ENCODE data around the gene GTF3C5.
"Not testable (repeated sequence)": the region's sequence is repeated elsewhere in the genome, so short reads cannot be mapped to it uniquely, and the experiment has no call there.

The GTF3C5 gene

DNA sequence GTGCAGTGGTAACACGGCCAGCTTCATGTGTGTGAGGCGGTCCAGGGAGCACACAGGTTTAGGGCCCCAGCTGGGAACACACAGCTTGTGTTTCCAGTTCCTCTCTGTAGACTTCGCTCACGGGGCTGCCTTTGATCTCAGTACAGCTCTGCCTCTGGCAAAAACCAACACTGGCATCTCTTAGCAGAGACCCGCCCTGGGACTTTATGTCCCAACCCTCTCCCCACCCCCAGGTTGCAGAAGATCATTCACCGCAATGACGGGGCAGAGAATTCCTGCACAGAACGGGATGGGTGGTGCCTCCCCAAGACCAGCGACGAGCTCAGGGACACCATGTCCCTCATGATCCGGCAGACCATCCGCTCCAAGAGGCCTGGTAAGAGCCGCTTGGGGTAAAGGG lies 25.7 kb downstream of the GTF3C5 start:
- DNase-seq, result no peak

DNA sequence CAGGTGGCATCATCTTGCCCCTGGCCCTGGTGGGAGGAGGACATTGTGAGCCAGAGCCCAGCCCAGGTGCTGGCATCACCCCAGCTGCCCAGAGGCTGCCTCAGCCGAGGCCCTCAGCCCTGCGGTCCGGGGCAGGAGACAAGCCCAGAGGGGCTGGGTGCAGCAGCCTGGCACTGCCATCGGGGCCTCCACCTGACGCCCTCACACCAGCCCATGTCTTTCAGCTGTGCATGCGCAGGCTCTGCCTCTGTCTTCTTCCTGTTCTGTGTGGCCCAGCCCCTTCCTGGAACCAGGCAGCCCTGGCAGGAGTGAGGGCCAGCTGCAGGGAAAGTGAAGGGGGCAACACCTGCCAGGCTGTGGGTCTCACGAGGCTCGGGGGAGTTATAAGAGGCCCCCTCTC lies 26.2 kb downstream of the GTF3C5 start:
- DNase-seq, result no peak

DNA sequence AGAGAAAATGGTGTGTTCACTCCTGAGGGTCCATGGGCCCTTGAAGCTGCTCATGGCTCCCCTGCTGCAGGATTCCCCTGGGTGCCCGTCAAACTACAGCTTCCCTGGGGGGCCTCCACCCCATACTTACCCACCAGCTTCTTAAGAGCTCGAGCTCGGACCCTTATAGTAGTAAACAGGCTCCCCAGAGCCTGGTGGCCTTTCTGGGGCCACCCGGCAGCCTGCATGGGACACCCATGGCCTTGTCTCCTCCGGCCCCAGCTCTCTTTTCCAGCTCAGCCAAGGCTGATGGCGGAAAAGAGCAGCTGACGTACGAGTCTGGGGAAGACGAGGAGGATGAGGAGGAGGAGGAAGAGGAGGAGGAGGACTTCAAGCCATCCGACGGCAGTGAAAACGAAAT lies 26.8 kb downstream of the GTF3C5 start:
- no peak for DNase-seq

DNA sequence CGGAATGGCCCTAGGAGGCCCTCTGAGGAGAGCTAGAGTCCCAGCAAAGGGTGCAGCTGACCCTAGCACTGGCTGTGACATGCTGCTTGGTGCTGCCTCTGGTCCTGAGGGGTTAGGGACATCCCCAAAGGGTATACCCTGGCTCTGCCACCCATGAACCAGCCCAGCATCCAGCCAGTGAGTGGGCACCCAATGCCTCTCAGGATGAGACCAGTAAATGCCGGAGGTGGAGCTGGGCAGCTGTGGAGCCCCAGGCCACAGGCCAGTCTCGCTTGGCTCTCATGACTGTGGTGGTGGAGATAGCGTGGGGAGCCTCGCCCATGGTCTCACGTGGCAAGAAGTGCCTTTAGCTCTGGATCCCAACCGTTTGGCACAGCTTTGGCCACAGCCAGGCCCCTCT lies 27.3 kb downstream of the GTF3C5 start:
- DNase-seq, result no peak

DNA sequence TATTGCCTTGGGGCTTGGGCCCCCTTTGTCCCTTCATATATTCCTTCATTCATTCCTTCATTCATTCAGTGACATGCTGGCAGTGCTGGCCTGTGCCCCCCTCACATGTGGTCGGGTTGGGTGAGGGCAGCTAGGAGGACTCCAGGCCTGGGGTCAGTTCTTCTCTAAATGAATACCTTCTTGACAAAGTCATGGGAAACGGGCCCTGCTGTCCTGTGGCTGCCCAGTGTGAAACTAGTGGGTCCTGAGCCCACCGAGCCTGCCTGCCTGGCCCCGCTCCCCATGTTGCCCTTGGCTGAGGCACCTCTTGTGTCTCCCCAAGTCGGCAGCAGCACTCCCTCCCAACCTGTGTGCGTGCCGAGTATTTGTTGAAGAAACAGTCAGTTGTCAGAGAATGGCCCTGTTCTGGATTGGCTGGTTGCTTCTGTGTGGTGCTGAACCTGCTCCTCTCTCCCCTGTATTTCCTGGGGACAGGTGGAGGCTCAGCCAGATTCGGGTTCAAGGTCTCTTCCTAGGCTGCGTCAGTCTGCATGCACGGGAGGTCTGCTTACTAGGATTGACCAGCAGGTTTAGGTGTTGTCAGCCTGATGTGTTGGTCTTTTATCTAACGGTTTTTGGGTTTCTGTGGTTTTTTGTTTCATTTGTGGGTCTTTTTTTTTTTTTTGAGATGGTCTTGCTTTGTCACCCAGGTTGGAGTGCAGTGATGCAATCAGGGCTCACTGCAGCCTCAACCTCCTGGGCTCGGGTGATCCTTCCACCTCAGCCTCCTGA lies 27.9 kb downstream of the GTF3C5 start:
- no peak for DNase-seq

DNA sequence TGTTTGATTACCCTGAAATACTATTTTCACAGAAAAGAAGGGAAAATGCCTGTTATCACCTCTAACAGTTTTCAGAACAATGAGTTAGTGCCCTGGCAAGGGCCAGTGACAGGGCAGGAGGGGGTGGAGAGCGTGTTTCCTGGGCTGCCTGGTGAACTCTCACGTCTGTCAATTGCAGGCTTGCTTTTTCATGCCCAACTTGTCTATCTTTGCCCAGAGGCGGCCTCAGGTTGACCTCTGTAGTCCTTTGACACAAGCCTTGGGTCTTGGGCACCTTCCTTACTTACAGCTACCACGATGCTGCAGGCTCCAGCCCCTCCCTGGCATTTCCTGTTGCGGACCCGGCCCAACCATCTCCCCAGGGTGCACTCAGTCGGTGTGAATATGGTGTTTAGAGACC lies 28.8 kb downstream of the GTF3C5 start:
- DNase-seq, result no peak

DNA sequence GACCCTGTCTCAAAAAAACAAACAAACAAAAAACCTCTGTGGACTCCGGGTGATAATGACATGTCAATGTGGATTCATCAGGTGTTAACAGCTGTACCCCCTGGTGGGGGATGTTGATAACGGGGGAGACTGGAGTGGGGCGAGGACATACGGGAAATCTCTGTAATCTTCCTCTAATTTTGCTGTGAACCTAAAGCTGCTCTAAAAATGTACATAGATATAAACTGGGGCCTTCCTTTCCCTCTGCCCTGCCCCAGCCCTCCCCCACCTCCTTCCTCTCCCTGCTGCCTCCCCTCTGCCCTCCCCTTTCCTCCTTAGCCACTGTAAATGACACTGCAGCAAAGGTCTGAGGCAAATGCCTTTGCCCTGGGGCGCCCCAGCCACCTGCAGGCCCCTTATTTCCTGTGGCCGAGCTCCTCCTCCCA lies 29.6 kb downstream of the GTF3C5 start:
- peak; percentile 19 for DNase-seq

DNA sequence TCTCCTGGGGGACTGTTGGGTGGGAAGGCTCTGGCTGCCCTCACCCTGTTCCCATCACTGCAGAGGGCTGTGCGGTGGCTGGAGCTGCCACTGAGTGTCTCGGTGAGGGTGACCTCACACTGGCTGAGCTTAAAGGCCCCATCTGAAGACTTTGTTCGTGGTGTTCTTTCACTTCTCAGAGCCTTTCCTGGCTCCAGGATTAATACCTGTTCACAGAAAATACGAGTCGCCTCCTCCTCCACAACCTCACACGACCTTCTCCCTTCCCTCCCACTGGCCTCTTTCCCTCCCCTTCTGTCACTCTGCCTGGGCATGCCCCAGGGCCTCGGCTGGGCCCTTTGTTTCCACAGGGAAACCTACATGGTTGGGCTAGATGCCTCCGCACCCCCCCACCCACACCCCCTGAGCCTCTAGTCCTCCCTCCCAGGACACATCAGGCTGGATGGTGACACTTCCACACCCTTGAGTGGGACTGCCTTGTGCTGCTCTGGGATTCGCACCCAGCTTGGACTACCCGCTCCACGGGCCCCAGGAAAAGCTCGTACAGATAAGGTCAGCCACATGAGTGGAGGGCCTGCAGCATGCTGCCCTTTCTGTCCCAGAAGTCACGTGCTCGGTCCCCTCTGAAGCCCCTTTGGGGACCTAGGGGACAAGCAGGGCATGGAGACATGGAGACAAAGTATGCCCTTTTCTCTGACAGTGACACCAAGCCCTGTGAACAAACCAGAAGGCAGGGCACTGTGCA lies 30.4 kb downstream of the GTF3C5 start:
- DNase-seq, result not testable (repeated sequence)

DNA sequence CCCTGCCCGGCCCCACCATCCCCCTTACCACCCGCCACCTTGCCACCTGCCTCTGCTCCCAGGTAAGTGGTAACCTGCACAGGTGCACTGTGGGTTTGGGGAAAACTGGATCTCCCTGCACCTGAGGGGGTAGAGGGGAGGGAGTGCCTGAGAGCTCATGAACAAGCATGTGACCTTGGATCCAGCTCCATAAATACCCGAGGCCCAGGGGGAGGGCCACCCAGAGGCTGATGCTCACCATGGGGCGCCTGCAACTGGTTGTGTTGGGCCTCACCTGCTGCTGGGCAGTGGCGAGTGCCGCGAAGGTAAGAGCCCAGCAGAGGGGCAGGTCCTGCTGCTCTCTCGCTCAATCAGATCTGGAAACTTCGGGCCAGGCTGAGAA lies 31.0 kb downstream of the GTF3C5 start, which contains the start of gene CEL:
Gene CEL (plus strand): TSS at position 218 of the 382 bp plus-strand sequence. CDS start 22 bp downstream, at position 240.
- not testable (repeated sequence) for DNase-seq

DNA sequence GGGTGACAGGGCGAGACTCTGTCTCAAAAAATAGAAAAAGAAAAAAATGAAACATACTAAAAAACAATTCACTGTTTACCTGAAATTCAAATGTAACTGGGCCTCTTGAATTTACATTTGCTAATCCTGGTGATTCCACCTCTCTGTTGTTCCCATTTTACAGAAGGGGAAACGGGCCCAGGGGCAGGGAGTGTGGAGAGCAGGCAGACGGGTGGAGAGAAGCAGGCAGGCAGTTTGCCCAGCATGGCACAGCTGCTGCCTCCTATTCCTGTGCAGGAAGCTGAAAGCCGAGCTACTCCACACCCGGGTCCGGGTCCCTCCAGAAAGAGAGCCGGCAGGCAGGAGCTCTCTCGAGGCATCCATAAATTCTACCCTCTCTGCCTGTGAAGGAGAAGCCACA lies 31.8 kb downstream of the GTF3C5 start:
- DNase-seq, result not testable (repeated sequence)

DNA sequence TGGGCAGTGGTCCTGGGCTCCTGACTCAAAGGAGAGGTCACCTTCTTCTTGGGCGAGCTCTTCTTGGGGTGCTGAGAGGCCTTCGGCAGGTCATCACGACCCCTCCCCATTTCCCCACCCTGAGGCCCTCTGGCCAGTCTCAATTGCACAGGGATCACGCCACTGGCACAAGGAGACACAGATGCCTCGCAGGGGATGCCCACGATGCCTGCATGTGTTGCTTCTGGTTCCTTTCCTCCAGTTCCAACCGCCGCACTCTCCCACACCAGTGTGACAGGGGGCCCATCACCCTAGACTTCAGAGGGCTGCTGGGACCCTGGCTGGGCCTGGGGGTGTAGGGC lies 32.3 kb downstream of the GTF3C5 start:
- no peak for DNase-seq

DNA sequence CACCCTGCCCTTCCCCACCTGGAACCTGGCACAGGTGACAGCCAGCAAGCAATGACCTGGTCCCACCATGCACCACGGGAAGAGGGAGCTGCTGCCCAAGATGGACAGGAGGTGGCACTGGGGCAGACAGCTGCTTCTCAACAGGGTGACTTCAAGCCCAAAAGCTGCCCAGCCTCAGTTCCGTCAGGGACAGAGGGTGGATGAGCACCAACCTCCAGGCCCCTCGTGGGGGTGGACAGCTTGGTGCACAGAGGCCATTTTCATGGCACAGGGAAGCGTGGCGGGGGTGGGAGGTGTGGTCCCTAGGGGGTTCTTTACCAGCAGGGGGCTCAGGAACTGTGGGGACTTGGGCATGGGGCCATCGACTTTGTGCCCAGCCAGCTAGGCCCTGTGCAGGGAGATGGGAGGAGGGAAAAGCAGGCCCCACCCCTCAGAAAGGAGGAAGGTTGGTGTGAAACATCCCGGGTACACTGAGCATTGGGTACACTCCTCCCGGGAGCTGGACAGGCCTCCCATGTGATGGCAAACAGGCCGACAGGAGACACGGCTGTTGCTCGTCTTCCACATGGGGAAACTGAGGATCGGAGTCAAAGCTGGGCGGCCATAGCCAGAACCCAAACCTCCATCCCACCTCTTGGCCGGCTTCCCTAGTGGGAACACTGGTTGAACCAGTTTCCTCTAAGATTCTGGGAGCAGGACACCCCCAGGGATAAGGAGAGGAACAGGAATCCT lies 32.9 kb downstream of the GTF3C5 start:
- no peak for DNase-seq

DNA sequence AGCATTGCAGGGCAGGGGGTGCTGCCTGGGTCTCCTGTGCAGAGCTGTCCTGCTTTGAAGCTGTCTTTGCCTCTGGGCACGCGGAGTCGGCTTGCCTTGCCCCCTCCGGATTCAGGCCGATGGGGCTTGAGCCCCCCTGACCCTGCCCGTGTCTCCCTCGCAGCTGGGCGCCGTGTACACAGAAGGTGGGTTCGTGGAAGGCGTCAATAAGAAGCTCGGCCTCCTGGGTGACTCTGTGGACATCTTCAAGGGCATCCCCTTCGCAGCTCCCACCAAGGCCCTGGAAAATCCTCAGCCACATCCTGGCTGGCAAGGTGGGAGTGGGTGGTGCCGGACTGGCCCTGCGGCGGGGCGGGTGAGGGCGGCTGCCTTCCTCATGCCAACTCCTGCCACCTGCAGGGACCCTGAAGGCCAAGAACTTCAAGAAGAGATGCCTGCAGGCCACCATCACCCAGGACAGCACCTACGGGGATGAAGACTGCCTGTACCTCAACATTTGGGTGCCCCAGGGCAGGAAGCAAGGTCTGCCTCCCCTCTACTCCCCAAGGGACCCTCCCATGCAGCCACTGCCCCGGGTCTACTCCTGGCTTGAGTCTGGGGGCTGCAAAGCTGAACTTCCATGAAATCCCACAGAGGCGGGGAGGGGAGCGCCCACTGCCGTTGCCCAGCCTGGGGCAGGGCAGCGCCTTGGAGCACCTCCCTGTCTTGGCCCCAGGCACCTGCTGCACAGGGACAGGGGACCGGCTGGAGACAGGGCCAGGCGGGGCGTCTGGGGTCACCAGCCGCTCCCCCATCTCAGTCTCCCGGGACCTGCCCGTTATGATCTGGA lies 33.7 kb downstream of the GTF3C5 start:
- DNase-seq, result no peak

DNA sequence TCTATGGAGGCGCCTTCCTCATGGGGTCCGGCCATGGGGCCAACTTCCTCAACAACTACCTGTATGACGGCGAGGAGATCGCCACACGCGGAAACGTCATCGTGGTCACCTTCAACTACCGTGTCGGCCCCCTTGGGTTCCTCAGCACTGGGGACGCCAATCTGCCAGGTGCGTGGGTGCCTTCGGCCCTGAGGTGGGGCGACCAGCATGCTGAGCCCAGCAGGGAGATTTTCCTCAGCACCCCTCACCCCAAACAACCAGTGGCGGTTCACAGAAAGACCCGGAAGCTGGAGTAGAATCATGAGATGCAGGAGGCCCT lies 34.2 kb downstream of the GTF3C5 start:
- DNase-seq, result no peak

DNA sequence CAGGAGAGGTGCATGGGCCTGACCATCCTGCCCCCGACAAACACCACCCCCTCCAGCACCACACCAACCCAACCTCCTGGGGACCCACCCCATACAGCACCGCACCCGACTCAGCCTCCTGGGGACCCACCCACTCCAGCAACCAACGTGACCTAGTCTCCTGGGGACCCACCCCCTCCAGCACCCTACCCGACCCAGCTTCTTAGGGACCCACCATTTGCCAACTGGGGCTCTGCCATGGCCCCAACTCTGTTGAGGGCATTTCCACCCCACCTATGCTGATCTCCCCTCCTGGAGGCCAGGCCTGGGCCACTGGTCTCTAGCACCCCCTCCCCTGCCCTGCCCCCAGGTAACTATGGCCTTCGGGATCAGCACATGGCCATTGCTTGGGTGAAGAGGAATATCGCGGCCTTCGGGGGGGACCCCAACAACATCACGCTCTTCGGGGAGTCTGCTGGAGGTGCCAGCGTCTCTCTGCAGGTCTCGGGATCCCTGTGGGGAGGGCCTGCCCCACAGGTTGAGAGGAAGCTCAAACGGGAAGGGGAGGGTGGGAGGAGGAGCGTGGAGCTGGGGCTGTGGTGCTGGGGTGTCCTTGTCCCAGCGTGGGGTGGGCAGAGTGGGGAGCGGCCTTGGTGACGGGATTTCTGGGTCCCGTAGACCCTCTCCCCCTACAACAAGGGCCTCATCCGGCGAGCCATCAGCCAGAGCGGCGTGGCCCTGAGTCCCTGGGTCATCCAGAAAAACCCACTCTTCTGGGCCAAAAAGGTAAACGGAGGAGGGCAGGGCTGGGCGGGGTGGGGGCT lies 35.6 kb downstream of the GTF3C5 start:
- no peak for DNase-seq

DNA sequence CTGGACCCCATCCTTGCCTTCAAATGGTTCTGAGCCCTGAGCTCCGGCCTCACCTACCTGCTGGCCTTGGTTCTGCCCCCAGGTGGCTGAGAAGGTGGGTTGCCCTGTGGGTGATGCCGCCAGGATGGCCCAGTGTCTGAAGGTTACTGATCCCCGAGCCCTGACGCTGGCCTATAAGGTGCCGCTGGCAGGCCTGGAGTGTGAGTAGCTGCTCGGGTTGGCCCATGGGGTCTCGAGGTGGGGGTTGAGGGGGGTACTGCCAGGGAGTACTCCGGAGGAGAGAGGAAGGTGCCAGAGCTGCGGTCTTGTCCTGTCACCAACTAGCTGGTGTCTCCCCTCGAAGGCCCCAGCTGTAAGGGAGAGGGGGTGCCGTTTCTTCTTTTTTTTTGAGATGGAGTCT lies 36.2 kb downstream of the GTF3C5 start:
- no peak for DNase-seq

DNA sequence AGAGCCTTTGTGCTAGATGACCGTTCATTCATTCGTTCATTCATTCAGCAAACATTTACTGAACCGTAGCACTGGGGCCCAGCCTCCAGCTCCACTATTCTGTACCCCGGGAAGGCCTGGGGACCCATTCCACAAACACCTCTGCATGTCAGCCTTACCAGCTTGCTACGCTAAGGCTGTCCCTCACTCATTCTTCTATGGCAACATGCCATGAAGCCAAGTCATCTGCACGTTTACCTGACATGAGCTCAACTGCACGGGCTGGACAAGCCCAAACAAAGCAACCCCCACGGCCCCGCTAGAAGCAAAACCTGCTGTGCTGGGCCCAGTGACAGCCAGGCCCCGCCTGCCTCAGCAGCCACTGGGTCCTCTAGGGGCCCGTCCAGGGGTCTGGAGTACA lies 37.0 kb downstream of the GTF3C5 start:
- DNase-seq, result no peak

DNA sequence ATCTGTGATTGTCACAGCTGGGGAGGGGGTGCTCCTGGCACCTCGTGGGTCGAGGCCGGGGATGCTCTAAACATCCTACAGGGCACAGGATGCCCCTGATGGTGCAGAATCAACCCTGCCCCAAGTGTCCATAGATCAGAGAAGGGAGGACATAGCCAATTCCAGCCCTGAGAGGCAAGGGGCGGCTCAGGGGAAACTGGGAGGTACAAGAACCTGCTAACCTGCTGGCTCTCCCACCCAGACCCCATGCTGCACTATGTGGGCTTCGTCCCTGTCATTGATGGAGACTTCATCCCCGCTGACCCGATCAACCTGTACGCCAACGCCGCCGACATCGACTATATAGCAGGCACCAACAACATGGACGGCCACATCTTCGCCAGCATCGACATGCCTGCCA lies 37.6 kb downstream of the GTF3C5 start:
- DNase-seq, result not testable (repeated sequence)

DNA sequence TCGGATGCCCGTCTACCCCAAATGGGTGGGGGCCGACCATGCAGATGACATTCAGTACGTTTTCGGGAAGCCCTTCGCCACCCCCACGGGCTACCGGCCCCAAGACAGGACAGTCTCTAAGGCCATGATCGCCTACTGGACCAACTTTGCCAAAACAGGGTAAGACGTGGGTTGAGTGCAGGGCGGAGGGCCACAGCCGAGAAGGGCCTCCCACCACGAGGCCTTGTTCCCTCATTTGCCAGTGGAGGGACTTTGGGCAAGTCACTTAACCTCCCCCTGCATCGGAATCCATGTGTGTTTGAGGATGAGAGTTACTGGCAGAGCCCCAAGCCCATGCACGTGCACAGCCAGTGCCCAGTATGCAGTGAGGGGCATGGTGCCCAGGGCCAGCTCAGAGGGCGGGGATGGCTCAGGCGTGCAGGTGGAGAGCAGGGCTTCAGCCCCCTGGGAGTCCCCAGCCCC lies 39.7 kb downstream of the GTF3C5 start:
- DNase-seq, result not testable (repeated sequence)

DNA sequence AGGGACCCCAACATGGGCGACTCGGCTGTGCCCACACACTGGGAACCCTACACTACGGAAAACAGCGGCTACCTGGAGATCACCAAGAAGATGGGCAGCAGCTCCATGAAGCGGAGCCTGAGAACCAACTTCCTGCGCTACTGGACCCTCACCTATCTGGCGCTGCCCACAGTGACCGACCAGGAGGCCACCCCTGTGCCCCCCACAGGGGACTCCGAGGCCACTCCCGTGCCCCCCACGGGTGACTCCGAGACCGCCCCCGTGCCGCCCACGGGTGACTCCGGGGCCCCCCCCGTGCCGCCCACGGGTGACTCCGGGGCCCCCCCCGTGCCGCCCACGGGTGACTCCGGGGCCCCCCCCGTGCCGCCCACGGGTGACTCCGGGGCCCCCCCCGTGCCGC lies 40.2 kb downstream of the GTF3C5 start:
- DNase-seq, result not testable (repeated sequence)

DNA sequence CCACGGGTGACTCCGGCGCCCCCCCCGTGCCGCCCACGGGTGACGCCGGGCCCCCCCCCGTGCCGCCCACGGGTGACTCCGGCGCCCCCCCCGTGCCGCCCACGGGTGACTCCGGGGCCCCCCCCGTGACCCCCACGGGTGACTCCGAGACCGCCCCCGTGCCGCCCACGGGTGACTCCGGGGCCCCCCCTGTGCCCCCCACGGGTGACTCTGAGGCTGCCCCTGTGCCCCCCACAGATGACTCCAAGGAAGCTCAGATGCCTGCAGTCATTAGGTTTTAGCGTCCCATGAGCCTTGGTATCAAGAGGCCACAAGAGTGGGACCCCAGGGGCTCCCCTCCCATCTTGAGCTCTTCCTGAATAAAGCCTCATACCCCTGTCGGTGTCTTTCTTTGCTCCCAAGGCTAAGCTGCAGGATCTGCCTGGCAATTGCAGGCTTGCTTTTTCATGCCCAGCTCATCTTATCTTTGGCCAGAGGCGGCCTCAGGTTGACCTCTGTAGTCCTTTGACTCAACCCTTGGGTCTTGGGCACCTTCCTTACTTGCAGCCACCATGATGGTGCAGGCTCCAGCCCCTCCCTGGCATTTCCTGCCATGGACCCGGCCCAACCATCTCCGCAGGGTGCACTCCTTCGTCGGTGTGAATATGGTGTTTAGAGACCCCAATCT lies 40.8 kb downstream of the GTF3C5 start:
- no peak for DNase-seq

Data from AML-193 (cell line).